NCI-H2029 (cell line): Measurements from ENCODE around the gene HGF.
"Not testable (repeated sequence)": the region's sequence is repeated elsewhere in the genome, so short reads cannot be mapped to it uniquely, and the experiment has no call there.

Experiments used
- DNase-seq: peaks from one replicate; lab custom pipeline; 2025; lab: John Stamatoyannopoulos, UW

Gene HGF

DNA sequence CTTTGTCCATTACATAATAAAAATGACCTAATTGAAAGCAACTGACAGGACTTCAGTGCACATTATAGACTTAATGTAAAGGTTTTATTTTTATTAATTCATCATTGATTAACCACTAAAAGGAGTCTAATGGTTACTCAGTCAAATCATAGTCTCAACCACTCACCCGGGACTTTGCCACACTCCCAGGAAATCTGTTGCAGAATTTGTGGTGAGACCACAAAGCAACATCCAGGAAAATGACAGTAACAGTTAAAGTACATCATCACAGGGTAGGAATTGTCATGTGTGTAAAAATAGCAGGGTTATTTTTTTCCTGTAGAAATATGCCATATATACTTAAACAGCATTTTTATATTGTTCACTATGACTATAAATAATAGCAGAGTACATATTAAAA is 6.3 kb upstream of the HGF start:
- no peak for DNase-seq

GRCh38 chr7:81775560-81775959 is 5.7 kb upstream of the HGF start:
- DNase-seq: no peak

GRCh38 chr7:81774551-81774950 is 4.7 kb upstream of the HGF start:
- no peak for DNase-seq

- DNase-seq: no peak
These were observed 929 bp upstream of the HGF start for GRCh38 chr7:81770728-81771223.

- DNase-seq: no peak
These were observed 682 bp downstream of the HGF start for GRCh38 chr7:81768951-81769778.

GRCh38 chr7:81767926-81768325 is 1.9 kb downstream of the HGF start:
- no peak for DNase-seq

- no peak for DNase-seq
These were observed 8.0 kb downstream of the HGF start for GRCh38 chr7:81761821-81762220.

DNA sequence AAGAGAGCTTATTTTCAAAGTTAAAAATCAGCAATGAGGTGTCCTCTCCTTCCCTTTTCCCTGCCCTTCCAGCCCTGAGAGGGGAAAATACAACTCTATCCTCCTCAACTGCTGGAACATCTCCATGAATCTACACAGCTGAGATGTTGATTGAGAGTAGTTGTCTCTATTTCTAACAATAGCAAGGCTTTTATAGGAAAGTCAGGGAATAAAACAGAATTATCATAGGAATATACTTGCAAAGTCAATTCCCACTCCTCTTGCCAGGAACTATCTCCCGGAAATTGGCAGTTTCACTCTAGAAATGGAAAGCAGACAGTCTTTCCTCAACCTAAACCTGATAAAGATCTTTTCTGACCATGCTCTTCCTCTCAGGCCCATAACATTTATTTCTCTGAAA is 8.8 kb downstream of the HGF start:
- no peak for DNase-seq

DNA sequence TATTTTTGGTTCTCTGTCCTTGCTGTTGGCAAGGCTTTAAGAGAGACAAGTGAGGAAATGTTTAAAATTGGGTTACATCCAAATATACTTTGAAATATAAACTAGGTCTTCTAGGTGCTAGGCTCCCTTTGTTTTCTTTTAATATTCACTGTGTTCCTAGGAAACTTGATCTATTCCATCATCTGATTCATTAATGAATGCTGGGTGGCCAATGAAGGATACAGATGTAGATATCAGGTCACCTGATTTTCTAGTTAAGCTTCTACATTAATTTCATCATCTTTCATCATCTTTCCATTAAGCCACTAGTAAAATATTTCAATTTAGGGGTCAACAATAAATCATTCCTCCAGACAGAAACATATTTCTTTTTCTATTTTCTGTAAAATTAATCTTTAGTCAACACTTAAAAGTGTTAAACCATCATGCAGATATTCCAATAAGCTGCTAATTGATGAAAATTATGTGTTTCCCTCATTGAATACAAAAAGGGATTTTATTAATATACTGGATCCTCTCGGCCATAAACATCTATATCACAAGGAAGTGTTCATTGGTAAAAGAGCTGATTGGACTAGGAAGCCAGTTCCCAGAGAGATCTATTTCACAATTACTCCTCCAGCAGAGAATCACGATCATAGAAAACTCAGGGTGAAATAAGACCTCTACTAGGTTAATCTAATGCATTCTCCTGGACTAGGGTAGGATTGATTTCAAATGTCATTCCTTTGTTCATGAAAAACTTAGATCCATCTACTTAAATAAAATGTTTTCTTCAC is 14.7 kb downstream of the HGF start:
- no peak for DNase-seq

- no peak for DNase-seq
These were observed 16.5 kb downstream of the HGF start for GRCh38 chr7:81753392-81753791.

GRCh38 chr7:81752318-81752714 is 17.5 kb downstream of the HGF start:
- no peak for DNase-seq

GRCh38 chr7:81751619-81752317 is 18.1 kb downstream of the HGF start:
- no peak for DNase-seq

GRCh38 chr7:81745637-81746036 is 24.2 kb downstream of the HGF start:
- no peak for DNase-seq

DNA sequence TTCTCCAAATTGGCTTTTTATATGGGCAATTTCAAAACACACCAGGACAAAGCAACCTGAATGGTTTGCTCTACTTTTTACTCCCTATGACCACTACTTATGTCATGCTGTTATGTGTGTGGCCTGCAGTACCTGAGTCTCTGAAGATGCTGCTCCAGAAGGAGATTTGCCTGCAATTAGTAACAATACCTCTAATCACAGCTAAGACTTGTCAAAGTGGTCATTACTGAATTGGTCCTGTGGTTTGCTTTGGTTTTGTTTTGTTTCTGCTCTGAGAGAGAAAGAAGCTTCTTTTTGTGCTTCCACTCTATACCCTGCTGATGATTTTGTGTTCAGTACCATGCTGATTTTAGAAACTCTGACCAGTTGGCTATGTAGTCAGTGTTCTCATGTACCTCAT is 25.5 kb downstream of the HGF start:
- DNase-seq: no peak

GRCh38 chr7:81743665-81744064 is 26.2 kb downstream of the HGF start:
- DNase-seq: no peak

GRCh38 chr7:81743201-81743600 is 26.6 kb downstream of the HGF start:
- DNase-seq: no peak

DNA sequence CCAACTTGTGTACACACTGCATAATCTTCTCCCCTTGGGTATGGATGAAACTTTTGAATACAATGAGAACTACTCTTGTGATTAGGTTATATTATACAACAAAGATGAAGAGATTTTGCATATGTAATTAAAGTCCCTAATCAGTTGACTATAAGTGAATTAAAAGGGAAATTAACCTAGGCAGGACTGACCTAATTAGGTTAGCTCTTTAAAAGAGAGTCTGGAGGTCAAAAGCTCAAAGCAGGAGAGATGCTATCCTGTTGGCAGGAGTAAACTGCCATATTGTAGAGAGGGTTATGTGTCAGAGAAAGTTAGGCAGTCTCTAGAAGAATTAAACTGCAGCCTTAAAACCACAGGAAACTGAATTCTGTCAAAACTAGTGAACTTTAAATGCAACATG is 29.4 kb downstream of the HGF start:
- DNase-seq: no peak

GRCh38 chr7:81736091-81736490 is 33.8 kb downstream of the HGF start:
- DNase-seq: no peak

DNA sequence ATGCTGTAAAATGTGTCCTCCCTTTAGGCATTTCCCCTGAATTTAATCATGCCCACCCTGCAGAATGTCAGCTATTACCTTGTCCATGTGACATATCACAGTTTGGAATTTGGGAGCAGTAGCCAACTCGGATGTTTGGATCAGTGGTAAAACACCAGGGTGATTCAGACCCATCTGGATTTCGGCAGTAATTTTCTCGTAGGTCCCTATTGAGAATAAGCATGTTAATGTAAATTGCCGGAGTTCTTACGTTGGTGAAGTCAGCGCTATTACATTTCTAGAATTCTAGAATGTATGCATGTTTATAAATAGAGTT is 44.1 kb downstream of the HGF start:
- no peak for DNase-seq

DNA sequence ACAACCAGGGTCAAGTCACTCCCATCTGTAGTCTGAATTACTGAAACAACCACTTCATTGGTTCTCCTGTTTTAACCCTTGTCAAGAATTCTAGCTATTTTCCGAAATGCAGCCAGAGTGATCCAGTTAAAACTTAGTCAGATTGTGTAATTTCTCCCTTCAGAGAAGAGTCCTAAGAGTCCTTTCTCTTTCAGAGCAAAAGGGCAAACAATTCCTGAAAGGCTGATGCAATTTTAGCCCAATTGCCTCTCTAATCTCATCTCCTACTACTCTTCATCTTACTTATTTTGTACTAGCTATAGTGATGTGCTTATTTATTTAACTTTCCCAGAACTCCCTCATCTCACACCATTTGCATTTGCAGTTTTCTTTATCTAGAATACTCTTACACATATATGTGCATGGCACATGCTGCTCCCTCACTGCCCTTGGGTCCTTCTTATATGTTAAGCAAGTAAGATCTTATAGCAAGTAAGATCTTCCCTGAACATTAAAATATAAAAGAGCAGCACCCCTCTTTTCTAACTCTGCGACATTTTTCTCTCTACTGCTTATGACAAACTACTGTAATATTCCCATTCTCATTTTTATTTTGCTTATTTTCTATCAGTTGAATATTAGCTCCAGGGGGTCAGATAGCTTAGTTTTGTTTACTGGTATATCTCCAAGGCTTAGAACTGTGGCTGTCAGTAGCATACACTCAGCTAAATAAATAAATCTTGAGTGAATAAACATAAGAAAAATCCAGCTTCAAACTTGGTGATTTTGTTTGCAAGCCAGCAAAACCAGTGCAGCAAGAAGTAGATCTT is 44.6 kb downstream of the HGF start:
- no peak for DNase-seq

- not testable (repeated sequence) for DNase-seq
These were observed 47.6 kb downstream of the HGF start for GRCh38 chr7:81722250-81722649.

DNA sequence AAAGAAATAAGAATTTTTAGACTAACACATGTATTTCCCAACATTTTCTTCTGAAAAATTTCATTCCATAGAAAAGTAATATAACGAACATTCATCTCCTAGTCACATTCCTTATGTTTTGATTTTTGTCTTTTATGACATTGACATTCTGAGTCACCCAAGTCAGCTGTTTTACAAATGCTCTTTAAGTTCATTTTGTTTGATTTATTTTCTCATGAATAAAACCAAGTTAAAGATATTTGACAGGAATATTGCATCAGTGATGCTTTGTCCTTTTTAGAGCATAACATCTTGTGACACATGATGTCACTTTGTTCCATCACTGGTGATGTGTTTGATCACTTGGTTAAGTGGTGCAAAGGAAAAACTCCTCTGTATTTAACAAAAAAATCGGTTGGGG is 48.4 kb downstream of the HGF start:
- DNase-seq: no peak
